GM21515 (cell line): Measurements from ENCODE around the gene GPRC6A.

Source experiments
- ATAC-seq: cut with Tn5 transposase; IDR thresholded peaks from one replicate; pipeline ENCODE4 v1.9.1; 2021; ENCODE audit not compliant: unreplicated experiment

GPRC6A gene

GRCh38 chr6:116783852-116784251, 45.0 kb downstream of the GPRC6A start:
- no peak for ATAC-seq

GRCh38 chr6:116779573-116780164, 49.2 kb downstream of the GPRC6A start:
- no peak for ATAC-seq

GRCh38 chr6:116773886-116774285, 55.0 kb downstream of the GPRC6A start:
- ATAC-seq = no peak

GRCh38 chr6:116772450-116772849, 56.4 kb downstream of the GPRC6A start:
- ATAC-seq = no peak

GRCh38 chr6:116767715-116768114, 61.2 kb downstream of the GPRC6A start:
- ATAC-seq = no peak

- no peak for ATAC-seq
Measured at GRCh38 chr6:116766506-116767176, 62.2 kb downstream of the GPRC6A start.

- no peak for ATAC-seq
Measured at GRCh38 chr6:116764961-116765841, 63.7 kb downstream of the GPRC6A start, which contains the start of gene FAM162B. Gene FAM162B (minus strand): TSS chr6:116765719. CDS start chr6:116765576, 143 bp downstream.

GRCh38 chr6:116764629-116764960, 64.3 kb downstream of the GPRC6A start:
- ATAC-seq = no peak

- ATAC-seq = no peak
Measured at GRCh38 chr6:116763906-116764628, 64.8 kb downstream of the GPRC6A start.

- ATAC-seq = no peak
Measured at GRCh38 chr6:116763048-116763447, 65.8 kb downstream of the GPRC6A start.

GRCh38 chr6:116762235-116762634, 66.6 kb downstream of the GPRC6A start:
- no peak for ATAC-seq

GRCh38 chr6:116761779-116762178, 67.1 kb downstream of the GPRC6A start:
- no peak for ATAC-seq

- ATAC-seq = no peak
Measured at GRCh38 chr6:116745176-116745575, 83.7 kb downstream of the GPRC6A start.
